ENCODE results near the gene KLF2.
A peak's percentile ranks its signal among the peaks of the same experiment; 100 is the strongest.
"Not testable (repeated sequence)": the region's sequence is repeated elsewhere in the genome, so short reads cannot be mapped to it uniquely, and the experiment has no call there.

The KLF2 gene

DNA sequence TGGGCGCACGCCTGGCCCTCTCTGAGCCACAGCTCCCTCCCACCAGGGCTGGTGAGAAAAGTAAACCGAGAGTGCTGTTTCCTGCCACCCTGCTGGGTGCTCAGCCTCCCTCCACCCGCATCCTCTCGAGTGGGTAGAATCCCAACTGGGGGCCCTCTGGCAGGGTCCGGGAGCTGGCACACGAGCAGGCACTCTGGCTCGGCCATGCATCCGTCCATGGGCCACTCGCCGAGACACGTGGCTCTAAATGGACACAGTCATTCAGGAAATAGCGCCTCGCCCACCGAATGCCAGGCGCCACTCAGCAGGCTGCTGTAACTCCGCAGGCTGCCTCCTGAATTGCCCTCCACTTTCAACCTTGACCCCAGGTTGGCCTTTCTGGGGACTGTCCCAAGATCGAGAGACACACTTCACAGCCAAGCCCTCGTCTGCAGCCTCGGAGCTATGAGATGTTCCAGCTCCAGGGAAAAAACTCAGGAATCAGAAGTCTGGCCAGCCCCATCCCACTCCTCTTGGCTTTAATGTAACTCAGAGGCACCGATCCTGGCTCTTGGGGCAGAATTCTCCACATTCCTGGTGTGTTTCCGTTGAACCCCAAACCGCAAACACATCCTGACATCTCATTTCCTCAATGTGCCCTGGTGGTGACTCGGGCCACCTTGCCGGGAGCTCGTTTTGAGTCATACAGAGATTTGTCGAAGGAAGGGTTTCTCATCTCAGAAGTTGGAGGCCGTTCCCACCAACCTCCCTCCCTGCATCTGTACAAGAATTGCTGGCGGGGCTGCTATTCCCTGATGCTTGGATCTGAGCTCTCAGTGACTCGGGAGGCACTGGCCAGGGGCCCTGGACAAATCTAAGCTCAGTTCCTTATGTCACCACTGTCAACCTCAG is 14.1 kb downstream of the KLF2 start:
- peak; percentile 30 to 54 for DNase-seq

DNA sequence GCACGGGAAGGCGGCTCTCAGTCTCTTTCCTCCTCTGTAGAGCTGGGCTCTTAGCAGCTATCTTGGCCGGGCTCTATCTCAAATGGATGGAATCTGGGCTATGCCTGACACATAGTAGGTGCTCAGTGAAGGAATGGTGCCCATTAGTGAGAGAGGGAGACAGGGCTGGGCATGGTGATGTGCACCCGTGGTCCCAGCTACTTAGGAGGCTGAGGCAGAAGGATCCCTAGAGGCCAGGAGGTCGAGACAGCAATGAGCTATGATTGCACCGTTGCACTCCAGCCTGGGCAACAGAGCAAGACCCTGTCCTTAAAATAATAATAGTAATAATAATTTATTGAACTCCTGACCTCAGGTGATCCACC is 14.7 kb downstream of the KLF2 start:
- DNase-seq: no peak

DNA sequence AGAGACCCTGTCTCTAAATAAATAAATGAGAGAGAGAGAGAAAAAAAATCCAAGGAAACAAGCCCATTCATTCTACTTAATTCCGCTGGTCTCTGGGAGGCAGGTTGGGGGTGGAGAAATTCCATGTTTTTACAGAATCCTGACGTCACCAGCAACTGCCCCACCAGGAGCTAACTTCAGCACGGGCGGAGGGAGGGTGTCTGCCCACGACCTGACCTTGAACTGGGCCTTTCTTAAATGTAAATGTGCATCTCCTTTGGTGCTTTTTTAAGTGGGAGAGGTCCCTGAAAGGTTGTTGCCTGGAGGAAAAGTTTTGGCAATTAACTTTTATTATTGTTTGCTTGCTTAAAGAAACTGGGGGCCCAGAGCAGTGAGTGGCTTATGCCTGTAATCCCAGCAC is 15.5 kb downstream of the KLF2 start:
- DNase-seq: no peak

DNA sequence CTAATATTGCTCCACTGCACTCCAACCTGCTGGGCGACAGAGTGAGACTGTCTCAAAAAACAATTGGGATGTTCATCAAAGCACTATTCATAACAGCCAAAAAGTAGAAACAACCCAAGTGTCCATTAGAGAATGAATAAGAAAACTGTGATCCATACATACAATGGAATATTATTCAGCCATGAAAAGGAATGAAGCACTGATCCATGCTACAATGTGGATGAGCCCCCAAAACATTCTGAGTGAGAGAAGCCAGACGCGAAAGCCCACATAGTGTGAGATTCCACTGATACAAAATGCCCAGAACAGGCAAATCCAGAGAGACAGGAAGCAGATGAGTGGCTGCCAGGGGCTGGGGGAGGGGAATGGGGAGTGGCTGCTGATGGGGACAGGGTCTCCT is 16.0 kb downstream of the KLF2 start:
- DNase-seq: no peak

DNA sequence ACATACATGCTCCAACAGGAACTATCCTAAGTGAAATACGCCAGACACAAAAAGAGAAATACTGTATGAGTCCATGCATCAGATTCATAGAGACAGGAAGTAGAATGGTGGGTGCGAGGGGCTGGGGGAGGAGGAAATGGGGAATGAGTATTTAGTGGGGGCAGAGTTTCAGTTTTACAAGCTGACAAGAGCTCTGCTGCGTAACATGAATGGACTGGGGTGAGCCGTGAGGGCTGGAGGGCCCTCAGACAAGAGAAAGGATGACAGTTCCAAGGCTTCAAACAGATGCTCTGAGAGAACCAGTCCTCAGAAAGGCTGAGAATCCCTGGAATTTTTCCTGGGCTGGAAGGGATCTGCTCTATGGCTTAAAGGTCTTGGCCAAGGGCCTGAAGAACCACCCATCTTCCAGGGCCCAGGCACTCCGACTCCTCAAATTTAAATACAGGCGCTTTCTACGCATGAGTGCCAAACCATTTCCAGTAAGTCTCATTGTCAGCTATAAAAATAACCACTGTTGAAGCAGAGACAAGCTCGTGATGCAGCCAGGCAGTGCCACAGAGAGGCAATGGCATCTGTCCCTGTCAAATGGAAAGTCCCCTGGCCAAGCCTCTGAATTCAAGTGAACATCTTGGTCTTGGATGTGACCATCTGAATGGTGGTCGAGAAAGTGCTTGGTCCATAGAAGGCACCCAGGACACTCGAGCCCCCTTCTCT is 17.5 kb downstream of the KLF2 start:
- peak; percentile 37 to 59 for DNase-seq

DNA sequence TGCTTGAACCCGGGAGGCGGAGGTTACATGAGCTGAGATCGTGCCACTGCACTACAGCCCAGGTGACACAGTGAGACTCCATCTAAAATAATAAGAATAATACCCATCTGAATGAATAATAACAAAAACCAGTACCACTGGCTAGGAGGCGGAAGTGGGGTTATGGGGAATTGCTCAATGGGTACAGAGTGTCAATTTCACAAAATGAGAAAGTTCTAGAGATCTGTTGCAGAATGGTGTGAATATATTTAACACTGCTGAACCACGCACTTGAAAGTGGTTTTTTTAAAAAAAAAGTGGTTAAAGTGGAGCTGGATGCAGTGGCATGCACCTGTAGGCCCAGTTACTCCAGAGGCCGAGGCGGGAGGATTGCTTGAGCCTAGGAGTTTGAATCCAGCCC is 18.5 kb downstream of the KLF2 start:
- DNase-seq: no peak

DNA sequence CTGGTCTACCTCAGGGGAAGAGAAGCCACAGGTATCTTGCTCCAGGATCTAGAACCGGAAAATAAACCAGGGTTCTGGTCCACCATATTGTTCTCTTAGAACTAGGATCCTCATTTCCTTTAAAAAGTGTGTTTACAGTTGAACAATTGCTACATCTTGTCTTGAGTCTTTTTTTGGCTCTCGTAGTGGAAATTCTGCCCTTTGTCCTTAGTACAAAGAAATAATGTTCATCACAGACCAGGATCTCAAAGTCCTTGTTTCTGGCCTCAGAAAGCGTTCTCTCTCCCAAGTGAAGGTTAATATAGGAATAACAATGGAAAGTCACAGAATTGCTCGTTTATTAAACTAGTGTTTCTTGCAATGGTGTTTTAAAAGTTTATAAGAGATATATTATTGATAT is 20.8 kb downstream of the KLF2 start:
- no peak for DNase-seq

DNA sequence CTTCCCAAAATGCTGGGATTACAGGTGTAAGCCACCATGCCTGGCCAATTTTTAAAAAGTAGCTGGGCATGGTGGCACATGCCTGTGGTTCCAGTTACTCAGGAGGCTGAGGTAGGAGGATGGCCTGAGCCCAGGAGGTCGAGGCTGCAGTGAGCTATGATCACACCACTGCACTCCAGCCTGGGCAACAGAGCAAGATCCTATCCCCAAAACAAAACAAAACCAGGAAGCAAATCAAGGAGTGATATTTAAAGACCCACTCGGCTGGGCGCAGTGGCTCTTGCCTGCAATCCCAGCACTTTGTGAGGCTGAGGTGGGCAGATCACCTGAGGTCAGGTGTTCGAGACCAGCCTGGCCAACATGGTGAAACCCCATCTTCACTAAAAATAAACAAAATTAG is 22.5 kb downstream of the KLF2 start:
- not testable (repeated sequence) for DNase-seq

DNA sequence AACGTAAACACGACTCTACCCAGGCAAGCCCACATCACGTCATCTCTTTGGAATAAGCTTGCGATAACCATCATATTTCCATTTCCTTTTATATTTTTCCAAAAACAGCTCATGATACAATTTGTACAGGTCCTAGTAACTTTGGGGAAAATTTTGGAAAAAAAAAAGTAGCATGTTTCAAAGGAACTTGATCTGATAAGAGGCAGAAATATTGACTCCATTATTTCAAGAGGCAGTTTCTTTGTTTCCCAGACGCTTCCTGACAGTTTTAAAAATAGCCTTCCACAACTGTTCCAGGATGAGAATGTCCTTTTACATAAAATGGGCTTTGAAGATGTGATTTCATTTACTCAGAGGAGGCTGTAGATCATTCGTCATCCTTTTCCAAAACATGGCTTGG is 23.1 kb downstream of the KLF2 start:
- DNase-seq: no peak

DNA sequence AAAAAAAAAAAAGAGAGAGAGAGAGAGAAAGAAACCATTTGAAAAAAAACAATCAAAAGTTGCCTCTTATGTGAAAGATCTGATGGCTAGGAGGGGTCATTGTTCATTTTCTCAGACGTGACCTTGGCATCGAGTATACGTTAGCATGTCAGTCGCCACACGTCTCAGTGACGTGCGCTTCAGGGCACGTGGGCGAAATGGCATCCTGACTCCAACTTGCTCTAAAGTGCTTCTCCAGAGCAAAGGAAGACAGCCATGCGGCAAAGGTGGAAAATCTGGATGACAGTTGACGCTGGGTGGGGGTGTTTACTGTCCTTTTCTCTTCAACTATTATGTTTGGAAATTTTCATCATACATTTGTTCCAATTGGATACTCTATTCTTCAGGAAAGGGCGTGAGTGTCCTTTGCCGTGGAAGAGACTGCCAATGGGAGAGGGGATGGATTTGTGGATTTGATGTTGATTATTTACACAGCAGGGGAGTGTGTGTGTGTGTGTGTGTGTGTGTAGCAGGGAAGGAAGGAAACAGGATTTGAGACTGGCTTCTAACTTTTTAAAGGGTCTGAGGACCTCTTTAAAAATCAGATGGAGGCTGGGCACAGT is 25.0 kb downstream of the KLF2 start:
- no peak for DNase-seq

DNA sequence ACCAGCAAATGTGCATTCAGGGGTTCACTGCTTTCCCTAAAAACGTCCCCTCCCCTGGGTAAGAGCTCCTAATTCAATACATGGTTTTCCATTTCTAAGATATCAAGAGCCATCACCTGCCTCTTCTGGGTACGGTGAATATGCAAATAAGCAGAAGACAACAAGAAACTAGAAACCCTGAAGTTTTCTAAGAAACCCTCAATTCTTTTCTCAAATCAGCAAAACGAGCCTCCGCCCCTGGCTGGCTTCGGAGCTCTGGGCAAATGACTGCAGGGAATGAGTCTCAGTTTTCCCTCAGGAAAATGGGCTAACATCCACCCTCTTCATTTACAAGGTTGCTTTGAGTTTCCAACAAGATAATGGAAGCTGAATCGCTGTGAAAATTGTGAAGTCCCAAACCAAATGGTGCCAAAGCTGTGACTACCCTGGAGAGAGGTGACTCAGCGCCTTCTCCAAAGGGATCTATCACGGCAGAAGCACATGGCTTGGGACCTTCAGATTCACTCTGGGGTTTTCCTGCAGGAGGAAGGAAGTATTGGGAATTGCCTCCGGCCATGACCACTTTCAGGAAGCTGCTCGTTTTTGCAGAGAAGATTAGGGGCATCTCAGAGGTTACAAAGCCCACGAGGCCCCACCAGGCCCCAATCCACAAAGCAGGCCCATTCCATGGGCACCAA is 26.6 kb downstream of the KLF2 start:
- no peak for DNase-seq

DNA sequence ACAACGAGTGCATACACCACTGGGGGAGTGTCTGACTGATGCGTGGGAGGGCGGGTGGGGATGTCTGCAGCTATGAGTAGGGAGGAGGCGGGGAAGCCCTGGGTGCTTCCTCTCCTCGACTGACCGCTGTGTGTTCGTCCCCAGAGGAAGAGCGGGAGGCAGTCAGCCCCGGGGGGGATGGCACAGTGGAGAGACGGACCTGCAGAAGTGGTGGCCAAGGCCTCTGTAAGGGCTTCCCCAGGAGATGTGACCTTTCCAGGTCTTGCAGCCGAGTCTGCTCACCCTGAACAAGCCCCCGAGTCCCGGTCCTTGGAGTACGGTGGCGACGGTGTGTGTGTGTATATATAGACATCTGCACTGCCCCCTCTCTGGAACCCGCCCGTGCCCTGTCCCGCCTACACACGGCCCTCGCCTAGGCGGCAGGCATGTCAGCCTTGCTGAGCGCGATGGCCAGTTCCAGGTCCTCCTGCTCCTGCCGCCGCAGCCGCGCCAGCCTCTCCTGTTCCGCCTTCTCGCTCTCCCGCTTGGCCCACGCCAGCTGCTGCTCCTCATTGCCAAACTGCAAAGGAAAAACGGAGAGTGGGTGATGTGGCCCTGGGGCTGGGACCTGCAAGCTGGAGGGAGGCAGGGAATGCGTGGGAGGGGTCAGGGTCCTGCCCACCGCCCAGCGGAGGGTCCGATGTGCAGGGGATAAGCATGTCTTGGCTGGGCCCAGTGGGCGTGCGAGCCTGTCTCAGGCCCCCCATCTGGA is 30.8 kb downstream of the KLF2 start:
- no peak for DNase-seq

DNA sequence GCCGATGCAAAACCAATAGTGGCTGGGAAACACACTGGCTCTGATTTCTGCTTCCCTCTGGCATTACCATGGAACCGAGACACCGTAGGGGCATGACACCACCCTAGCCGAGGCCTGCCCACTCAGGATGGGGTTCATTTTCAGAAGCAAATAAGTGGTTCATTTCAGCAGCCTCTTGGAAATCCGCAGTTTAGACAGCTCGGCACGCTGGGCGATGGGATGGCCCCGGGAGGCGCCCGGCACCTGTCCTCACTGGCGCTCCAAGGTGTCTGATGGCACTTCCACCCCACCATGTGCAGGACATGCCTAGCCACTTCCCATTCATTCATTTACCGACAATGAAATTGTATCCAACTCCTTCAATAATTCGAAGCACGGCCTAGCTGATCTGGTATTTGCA is 33.8 kb downstream of the KLF2 start:
- DNase-seq: no peak

DNA sequence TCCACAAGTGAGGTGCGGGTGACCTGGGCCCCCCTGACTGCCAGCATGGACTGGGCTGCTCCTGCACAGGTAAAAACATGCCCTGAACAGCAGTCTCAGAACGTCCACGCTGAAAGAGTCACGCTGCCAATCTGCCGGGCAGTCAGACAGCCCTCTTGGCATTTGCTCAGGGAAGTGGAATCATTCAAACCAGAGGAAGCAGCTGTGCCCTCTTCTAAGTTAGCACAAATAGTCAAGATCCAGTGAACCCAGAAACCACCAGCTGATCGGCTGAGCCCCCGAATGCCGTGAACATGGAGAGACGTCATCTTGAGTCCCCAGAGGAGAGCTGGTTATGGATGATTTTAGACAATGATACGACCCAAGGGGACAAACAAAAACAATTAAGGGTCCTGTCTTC is 34.4 kb downstream of the KLF2 start:
- no peak for DNase-seq

DNA sequence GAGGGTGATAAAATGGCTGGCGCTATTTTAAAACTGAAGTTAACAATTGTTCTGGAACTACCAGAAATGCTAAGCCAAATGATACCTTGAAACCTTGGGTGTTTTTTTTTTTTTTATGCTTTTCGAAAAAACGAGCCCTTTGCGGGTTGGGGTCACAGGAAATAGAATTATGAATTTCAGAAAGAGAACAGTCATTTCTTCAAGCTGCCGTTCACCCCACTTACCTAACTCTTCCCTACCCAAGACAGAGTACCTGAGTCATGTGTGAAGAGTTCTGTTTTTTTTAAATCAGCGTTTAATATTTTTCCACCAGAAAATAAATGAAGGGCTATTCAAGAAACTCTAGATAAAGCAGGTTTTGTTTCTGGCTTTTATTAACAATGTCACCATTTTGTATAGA is 35.3 kb downstream of the KLF2 start:
- DNase-seq: no peak

DNA sequence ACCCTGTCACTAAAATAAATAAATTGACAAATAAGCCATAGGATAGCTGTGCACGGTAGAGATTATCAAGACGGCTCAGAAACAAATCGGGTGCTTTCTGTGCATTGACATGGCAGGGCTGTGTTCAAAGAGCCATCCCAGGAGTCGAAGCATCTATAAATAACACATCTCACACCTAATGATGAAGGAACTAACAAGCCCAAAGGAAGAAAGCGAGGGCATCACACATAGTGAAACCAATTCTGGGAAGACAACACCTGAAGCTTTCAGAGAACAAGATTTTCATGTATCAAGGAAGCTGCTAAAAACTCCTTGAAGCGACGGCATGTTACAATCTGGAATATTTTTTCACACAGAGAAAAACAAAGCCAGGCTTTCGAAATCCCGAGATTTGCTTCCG is 36.1 kb downstream of the KLF2 start:
- DNase-seq: no peak

DNA sequence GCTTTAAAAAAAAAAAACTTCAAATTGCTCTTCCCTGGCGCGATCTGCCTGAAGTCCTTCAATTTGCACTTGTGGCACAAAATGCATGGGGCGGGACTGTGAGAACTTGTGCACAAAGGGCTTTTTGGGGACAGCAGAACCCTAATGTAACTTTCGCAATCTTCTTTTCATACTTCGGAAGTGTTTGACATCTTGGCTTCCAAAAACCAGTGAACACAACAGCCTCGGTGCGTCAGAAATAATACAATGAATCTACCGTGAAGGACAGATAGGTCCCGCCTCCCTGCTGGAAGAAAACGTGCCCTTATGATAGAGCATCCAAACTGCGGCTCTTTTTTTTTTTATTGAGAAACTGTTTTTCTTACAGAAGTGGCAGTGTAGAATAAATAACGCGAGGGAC is 36.6 kb downstream of the KLF2 start:
- no peak for DNase-seq

DNA sequence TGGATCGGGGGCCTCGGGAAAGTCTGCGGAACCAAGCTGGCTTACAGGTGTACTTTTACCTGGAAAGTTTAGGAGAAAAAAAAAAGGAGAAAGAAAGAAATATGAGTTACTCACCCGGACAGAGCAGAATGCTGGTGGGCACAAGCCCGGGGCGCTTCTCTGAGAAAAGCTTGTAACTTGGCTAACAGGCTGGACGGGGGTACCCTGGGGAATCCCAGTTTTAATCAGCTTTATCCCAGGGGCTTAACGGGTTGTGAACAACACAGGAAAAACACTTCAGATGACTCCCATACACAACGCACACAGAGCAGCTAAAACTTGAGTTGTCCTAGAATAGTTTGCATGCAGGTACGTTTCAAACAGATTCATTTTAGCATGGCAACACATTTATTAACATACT is 37.3 kb downstream of the KLF2 start:
- no peak for DNase-seq

DNA sequence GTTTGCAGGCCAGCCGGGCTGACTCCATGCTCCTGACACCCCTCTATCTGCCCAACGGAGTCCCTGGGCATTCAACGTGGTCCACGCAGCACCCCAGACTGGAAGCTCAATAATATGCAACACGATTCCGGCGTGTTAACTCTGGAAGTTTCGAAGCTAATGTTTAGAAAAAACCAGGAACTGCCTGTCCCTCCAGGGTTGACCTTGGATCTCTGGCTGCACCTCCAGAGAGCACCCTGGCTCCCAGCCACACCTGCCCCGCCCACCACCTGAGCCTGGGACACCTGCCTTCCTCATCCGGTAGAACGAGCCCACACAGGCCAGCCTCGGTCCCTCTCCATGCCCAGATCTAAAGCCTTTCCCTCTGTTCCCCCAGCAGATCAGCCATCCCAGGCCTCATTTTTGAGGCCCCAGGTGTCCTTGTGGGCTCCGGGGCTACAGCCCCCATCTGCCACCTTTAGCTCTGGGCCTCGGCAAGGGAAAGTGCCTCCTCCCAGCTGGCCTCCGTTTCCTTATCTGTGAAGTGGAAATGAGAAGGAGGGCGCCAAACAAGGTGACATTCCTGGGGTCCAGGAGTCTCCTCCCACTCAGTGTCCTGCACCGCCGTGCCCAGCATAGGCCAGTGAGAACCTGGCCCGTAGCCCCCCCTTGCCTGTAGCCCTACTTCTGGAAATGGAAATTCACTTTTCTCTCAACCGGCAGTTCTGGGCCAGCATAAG is 38.7 kb downstream of the KLF2 start:
- no peak for DNase-seq

DNA sequence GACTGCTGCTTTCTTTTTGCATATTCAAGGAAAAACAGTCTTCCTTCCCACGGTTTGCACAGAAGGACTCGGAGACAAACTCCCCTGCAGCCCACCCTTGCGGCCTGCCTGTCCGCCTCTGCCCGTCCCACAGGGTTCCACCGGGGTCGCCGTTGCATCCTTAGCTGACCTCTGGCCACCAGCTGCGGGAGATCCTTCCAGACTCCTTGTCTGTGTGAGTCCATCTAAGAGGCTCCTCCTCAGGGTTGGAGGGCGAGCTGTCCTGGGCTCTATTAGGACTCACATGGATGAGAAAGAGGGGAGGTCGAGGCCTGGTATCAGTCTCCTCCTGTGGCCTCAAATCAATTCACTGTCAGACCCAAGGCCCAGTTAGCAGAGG is 39.2 kb downstream of the KLF2 start:
- DNase-seq: no peak

DNA sequence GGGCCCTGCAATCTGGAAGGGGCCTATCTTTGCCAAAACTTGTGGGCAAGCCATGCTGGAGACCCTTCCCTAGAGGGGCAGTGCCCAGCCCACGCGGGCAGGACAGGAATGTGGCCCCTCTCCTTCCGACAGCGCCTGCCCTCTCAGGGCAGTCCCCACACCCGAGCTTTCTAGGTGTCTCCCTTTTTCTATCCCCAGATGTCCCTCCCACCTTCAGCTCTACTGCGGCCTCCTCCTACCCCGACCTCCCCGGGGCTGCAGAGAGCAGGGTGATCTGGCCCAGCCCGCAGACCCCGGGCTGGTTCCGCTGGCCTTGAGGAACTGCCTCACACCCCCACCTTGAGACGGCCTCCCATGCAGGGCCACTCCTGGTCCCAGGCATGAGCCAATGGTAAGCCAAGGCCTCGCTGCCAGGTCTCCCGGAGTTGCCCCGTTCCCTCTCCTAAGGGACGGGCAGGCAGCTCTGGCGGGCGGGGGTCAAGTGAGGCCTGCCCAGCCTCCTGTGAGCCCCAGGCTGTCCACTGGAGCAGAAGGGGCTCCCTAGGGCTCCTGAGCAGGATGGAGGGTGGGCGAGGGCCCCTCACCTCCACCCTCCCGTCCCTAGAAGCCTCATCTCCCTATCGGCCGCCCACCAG is 39.7 kb downstream of the KLF2 start:
- no peak for DNase-seq

All from stimulated activated CD4-positive, alpha-beta T cell treated with anti-CD3 and anti-CD28 coated beads, Interleukin-4, amount 100 ng/mL, for 4 hours (primary cell).